Right cardiac atrium (tissue), 5 donors: ENCODE data around the gene TRPV6. TPM values are rescaled to one million over a fixed set of nuclear protein-coding genes. Genes with fewer than 3 reads are reported as not detected.

ENCODE experiments used
- ATAC-seq, 2 donors: fragments of 200-7000 bp; cut with Tn5 transposase; one replicate each; pipeline versions ENCODE4 v1.8.0 to v1.9.1; 2020; ENCODE audit warnings: moderate library complexity in 2 of 2, mild to moderate bottlenecking in 1 of 2
- DNase-seq, 3 donors: peaks; one replicate each; pipeline ENCODE4 v3.0.0-alpha.2; 2020
- H3K27ac ChIP-seq: one replicate; pipeline ENCODE4 v1.5.1; 2013; ENCODE audit warnings: mild to moderate bottlenecking, low read length, control low read depth, moderate library complexity
- H3K27me3 ChIP-seq: one replicate; pipeline ENCODE4 v1.6.1; 2013; ENCODE audit not compliant: control insufficient read depth, insufficient read depth
- H3K4me1 ChIP-seq: one replicate; pipeline ENCODE4 v1.6.1; 2013; ENCODE audit warnings: low read length; ENCODE audit not compliant: control insufficient read depth, insufficient read depth
- H3K4me3 ChIP-seq: one replicate; pipeline ENCODE4 v1.5.1; 2013; ENCODE audit warnings: low read length, control low read depth
- H3K9me3 ChIP-seq: one replicate; pipeline ENCODE4 v1.6.1; 2013; ENCODE audit warnings: low read length; ENCODE audit not compliant: control insufficient read depth
- WGBS: extraction: QIAGEN DNeasy Blood & Tissue Kit; methylation state at CpG from one replicate; pipeline ENCODE4 v1.1.7; 2013; 5-methylcytosine and 5-hydroxymethylcytosine counted together
- intact Hi-C, 4 donors: fragments of 100-400 bp; cut with DNase I; formaldehyde crosslinking; loops; one replicate each; pipeline versions ENCODE4 v1.11.0 to v1.14.0; 2022 to 2023
- polyA plus RNA-seq: library from polyadenylated mRNA; stranded (reverse); fragments of 200-250 nt; gene quantifications from one replicate; pipeline ENCODE4 v1.2.3, GENCODE V29; 2013
- total RNA-seq, 4 donors: library from RNA; stranded (reverse); fragmentation: NEBNext Ultra II Directional; extraction: Animal tissue kit (Norgen Biotek cat#: 25700); gene quantifications; one replicate each; pipeline ENCODE4 v1.2.1, GENCODE V29; 2021
- donor health status: healthy with polysubstance abuse.
- donor health status: DM: no; HTN: yes; CAD: no.
- donor health status: DM: no; HTN: no; CAD: no.
- donor health status: DM: no; HTN: yes; CAD: no; lungs with severe emphysema.
- donor health status: DM: yes; HTN: yes; CAD: no.

Gene TRPV6
- total and polyA plus RNA-seq, 5 donors: not detected

GRCh38 chr7:142882338-142882678 is 3.2 kb downstream of the TRPV6 start:
- Histone ChIP-seq H3K27me3 (no peaks in the 10 kb centered on the region), H3K4me3 (no peak overlapping the region), H3K27ac (no peak overlapping the region), H3K4me1 (no peaks in the 10 kb centered on the region), H3K9me3 (no peaks in the 10 kb centered on the region)
- intact Hi-C loops: no loop called here
- WGBS: 84% methylated on average over 5 of the region's 5 CpGs
- no peak for DNase-seq
- no peak for ATAC-seq

DNA sequence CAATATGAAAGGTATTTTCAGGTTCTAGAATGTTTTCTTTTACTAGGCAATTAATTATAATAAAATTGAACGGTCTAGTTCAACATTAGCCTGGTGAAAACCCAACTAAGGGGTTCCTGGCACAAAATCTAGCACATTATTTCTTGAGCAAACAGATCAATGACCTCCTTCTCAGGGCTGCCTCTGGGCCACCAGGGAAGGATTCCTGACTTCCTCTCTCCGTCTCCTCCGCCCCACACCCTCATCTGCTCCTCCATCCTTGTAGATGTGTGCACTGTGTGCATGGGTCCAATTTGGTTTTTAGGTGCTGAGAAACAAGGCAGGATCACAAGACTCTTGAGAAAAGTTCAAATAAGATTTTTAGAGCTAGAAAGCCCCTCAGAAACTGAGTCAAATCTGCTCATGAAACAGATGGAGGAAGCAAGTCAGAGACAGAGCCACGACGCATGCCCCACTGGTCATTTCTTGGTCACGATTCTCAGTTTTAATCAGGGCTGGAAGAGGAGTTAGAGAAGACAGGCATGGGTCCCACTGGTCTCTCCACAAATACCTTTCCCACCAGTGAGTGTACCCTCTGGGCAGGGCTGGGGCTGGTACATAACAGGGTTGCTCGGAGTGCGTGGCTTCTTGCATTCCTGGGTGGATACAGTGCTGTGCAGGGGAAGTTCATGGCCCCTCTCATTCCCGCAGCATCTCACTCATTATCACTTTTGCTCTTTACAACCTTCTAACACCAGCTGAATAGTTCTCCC is 3.8 kb downstream of the TRPV6 start:
- no peaks in the 10 kb centered on the region for H3K27me3 ChIP-seq
- no peak overlapping the region for H3K4me3 ChIP-seq
- H3K9me3 ChIP-seq: no peaks in the 10 kb centered on the region
- ATAC-seq (no peak), DNase-seq (no peak)
- no peak overlapping the region for H3K27ac ChIP-seq
- 79% methylated on average over 9 of the region's 9 CpGs for WGBS
- intact Hi-C loops: no loop called here
- no peaks in the 10 kb centered on the region for H3K4me1 ChIP-seq

DNA sequence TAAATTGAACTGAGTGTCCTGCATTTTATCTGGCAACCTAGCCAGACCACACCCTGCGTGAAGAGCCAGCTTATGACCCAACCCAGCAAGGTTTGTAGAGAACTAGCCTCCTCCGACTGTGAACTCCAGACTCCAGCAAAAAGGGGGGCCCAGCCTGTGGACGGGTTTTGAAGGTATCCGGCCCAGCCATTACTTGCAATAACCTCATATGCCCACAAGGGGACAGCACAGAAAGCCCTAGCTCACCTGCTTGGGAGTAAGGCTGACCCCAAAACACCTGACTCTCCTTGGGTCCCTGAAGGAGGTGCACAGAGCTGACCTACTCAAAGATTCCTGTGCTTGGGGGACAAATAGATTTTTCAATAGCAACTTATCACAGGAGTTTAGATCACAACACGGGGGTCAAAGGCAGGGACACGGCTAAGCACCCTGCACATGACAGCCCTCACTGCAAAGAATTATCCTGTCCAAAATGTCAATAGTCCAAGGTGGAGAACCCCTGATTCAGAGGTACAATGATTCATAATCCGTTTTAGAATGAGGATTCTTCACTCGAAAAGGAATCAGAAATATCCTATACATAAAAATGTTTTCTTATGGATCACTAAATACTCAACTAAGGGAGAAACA is 4.6 kb downstream of the TRPV6 start:
- H3K27me3 ChIP-seq: no peaks in the 10 kb centered on the region
- no peaks in the 10 kb centered on the region for H3K4me1 ChIP-seq
- intact Hi-C loops: no loop called here
- DNase-seq (no peak), ATAC-seq (peak in 1 of 2 donors; percentile 23)
- no peak overlapping the region for H3K4me3 ChIP-seq
- H3K9me3 ChIP-seq: no peaks in the 10 kb centered on the region
- 27% methylated on average over 8 of the region's 8 CpGs for WGBS
- H3K27ac ChIP-seq: no peak overlapping the region

- intact Hi-C loops: loop anchor here in 1 of 4 donors (10.0 kb wide), 1 partner anchor 336 kb away; no protein-coding TSS in a partner anchor
- DNase-seq: no peak
- no peak overlapping the region for H3K4me3 ChIP-seq
- no peaks in the 10 kb centered on the region for H3K27me3 ChIP-seq
- WGBS: 83% methylated on average over 5 of the region's 5 CpGs
- ATAC-seq: no peak
- no peaks in the 10 kb centered on the region for H3K9me3 ChIP-seq
- H3K4me1 ChIP-seq: no peaks in the 10 kb centered on the region
- H3K27ac ChIP-seq: no peak overlapping the region
Measured at GRCh38 chr7:142879060-142879459, 6.5 kb downstream of the TRPV6 start.

DNA sequence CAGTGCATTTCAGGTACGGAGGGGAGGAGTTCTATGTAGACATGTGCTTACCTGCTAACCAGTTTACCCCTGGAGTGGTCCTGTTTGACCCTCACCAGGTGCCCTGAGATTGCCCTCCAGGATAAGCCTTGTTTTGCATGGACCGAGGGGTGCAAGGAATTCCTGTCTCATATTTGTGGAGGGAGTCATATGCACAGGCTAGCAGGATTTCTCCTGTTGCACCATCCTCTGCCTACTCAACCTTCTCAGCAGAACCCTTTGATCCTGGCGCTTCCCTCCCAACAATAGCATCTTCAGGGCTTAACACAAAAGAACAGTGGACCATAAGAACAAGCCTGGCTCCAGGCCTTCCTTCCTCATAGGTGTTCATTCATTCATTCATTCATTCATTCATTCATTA is 7.2 kb downstream of the TRPV6 start:
- intact Hi-C loops: loop anchor here in 1 of 4 donors (10.0 kb wide), 1 partner anchor 336 kb away; no protein-coding TSS in a partner anchor
- no peaks in the 10 kb centered on the region for H3K4me1 ChIP-seq
- no peak overlapping the region for H3K4me3 ChIP-seq
- WGBS: 90% methylated on average over 3 of the region's 3 CpGs
- H3K27me3 ChIP-seq: no peaks in the 10 kb centered on the region
- ATAC-seq: no peak
- DNase-seq: no peak
- no peak overlapping the region for H3K27ac ChIP-seq
- no peaks in the 10 kb centered on the region for H3K9me3 ChIP-seq

- H3K27me3 ChIP-seq: no peaks in the 10 kb centered on the region
- H3K9me3 ChIP-seq: no peaks in the 10 kb centered on the region
- H3K27ac ChIP-seq: no peak overlapping the region
- 83% methylated on average over 18 of the region's 18 CpGs for WGBS
- no peak overlapping the region for H3K4me3 ChIP-seq
- no peaks in the 10 kb centered on the region for H3K4me1 ChIP-seq
- ATAC-seq: no peak
- intact Hi-C loops: loop anchor here in 1 of 4 donors (10.0 kb wide), 1 partner anchor 338 kb away; no protein-coding TSS in a partner anchor
- no peak for DNase-seq
Measured at GRCh38 chr7:142876991-142877910, 8.3 kb downstream of the TRPV6 start.

GRCh38 chr7:142876236-142876960 is 9.1 kb downstream of the TRPV6 start:
- intact Hi-C loops: loop anchor here in 1 of 4 donors (10.0 kb wide), 1 partner anchor 338 kb away; no protein-coding TSS in a partner anchor
- 78% methylated on average over 9 of the region's 9 CpGs for WGBS
- DNase-seq (no peak), ATAC-seq (no peak)
- H3K27ac ChIP-seq: no peak overlapping the region
- no peak overlapping the region for H3K4me3 ChIP-seq
- no peaks in the 10 kb centered on the region for H3K4me1 ChIP-seq
- H3K9me3 ChIP-seq: no peaks in the 10 kb centered on the region
- no peaks in the 10 kb centered on the region for H3K27me3 ChIP-seq

DNA sequence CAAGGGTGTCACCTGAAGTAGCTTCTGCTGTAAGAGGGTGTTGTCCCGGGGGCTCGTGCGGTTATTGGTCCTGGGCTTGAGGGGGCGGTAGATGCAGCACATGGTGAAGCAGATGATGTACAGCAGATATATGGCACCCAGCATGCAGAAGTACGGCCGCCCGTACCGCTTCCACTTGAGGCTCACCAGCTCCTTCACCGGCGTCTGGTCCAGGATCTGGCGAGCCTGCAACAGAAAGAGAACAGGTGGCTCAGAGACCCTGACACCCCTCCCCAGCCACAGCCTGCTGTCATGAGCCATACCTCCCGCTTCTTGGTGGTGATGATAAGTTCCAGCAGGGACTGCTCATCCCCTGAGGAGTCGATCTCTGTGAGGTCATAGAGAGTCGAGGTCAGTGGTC is 10.1 kb downstream of the TRPV6 start:
- DNase-seq (no peak), ATAC-seq (no peak)
- H3K27me3 ChIP-seq: no peaks in the 10 kb centered on the region
- H3K9me3 ChIP-seq: no peaks in the 10 kb centered on the region
- H3K27ac ChIP-seq: no peak overlapping the region
- 84% methylated on average over 14 of the region's 14 CpGs for WGBS
- H3K4me3 ChIP-seq: no peak overlapping the region
- no peaks in the 10 kb centered on the region for H3K4me1 ChIP-seq
- intact Hi-C loops: loop anchor here in 1 of 4 donors (10.0 kb wide), 1 partner anchor 339 kb away; no protein-coding TSS in a partner anchor

GRCh38 chr7:142874837-142875236 is 10.7 kb downstream of the TRPV6 start:
- 87% methylated on average over 6 of the region's 6 CpGs for WGBS
- H3K27me3 ChIP-seq: no peaks in the 10 kb centered on the region
- H3K4me3 ChIP-seq: no peak overlapping the region
- H3K9me3 ChIP-seq: no peaks in the 10 kb centered on the region
- DNase-seq: no peak
- no peak for ATAC-seq
- intact Hi-C loops: loop anchor here in 1 of 4 donors (10.0 kb wide), 1 partner anchor 340 kb away; no protein-coding TSS in a partner anchor
- no peak overlapping the region for H3K27ac ChIP-seq
- H3K4me1 ChIP-seq: no peaks in the 10 kb centered on the region

GRCh38 chr7:142874409-142874808 is 11.1 kb downstream of the TRPV6 start:
- Histone ChIP-seq H3K4me3 (no peak overlapping the region), H3K9me3 (no peaks in the 10 kb centered on the region), H3K4me1 (no peaks in the 10 kb centered on the region), H3K27ac (no peak overlapping the region), H3K27me3 (no peaks in the 10 kb centered on the region)
- ATAC-seq (no peak), DNase-seq (no peak)
- 91% methylated on average over 7 of the region's 7 CpGs for WGBS
- intact Hi-C loops: loop anchor here in 1 of 4 donors (10.0 kb wide), 1 partner anchor 340 kb away; no protein-coding TSS in a partner anchor
